Activated naive CD4-positive, alpha-beta T cell treated with anti-CD3 and anti-CD28 coated beads, Interleukin-2, amount 50 U/mL, for 72 hours (primary cell): ENCODE data around the gene SAP25. TPM values are rescaled to one million over a fixed set of nuclear protein-coding genes. Genes with fewer than 3 reads are reported as not detected.
"Not testable (repeated sequence)": the region's sequence is repeated elsewhere in the genome, so short reads cannot be mapped to it uniquely, and the experiment has no call there.

Experiments
- ATAC-seq, 2 donors: fragments of 150-1000 bp; cut with Tn5 transposase; 2 replicates each; pipeline ENCODE4 v1.10.0; 2021; ENCODE audit warnings: mild to moderate bottlenecking in 2 of 2, moderate library complexity in 2 of 2
- DNase-seq, 2 donors: peaks; one replicate each; pipeline ENCODE4 v3.0.0; 2021 to 2022; ENCODE audit warnings: low spot score in 2 of 2
- H3K27ac Mint-ChIP-seq, 2 donors: one replicate each; pipeline ENCODE4 v1.8.0; 2022; ENCODE audit warnings: mild to moderate bottlenecking in 2 of 2, mixed read lengths in 2 of 2
- H3K36me3 Mint-ChIP-seq, 2 donors: one replicate each; pipeline ENCODE4 v1.8.0; 2022; ENCODE audit warnings: mixed read lengths in 2 of 2
- H3K9me3 Mint-ChIP-seq, 2 donors: one replicate each; pipeline ENCODE4 v1.8.0; 2022; ENCODE audit warnings: mixed read lengths in 2 of 2
- total RNA-seq, 2 donors: library from RNA; stranded (reverse); gene quantifications; one replicate each; pipeline ENCODE4 v1.2.3, GENCODE V29; 2022

Gene SAP25
- total RNA-seq, 2 donors from 2014 or later: 10.6 to 26.0 TPM

DNA sequence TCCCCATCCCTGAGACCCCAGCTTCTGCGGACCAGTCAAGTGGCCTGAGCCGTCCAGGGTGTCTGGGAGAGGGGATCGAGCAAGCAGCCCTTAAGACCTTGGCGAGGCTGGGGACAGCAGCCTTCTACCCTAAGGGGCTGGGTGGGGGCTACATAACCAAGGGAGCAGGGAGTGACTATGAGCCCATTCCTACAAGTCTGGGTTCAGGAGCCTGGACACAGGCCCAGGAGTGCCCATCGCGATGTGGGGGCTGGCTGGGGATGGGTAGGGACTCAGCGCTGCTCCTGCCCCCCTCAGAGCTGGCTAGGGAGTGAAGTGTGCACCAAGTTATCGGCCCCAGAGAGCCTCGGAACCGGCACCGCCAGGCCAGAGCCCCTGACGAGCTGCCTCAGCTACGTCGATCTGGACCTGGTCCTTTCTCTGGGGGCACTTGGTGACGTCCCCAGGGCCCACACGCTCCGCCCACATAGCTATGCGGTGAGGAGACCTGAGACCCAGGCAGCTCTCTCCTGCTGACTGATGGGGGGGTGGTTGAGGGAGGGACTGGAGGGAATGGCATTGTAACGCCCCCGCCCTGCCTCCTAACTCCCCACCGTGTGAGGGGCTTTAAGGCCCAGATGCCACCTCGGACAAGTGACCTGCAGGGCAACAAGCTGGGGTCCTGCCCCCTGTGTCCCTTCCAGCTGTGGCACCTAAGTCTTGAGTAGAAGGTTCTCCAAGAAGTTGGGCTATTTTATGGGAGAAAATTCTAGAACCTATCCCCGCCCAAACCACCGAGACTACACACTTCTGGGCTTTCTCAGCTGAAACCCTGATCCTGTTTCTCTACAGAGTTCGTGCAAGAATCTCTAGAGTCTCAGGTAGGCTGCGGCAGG is 2.5 kb downstream of the SAP25 start:
- no peak for DNase-seq
- Mint-ChIP-seq H3K27ac (peak overlapping the region; percentile 50 to 59), H3K9me3 (no peaks in the 10 kb centered on the region)

DNA sequence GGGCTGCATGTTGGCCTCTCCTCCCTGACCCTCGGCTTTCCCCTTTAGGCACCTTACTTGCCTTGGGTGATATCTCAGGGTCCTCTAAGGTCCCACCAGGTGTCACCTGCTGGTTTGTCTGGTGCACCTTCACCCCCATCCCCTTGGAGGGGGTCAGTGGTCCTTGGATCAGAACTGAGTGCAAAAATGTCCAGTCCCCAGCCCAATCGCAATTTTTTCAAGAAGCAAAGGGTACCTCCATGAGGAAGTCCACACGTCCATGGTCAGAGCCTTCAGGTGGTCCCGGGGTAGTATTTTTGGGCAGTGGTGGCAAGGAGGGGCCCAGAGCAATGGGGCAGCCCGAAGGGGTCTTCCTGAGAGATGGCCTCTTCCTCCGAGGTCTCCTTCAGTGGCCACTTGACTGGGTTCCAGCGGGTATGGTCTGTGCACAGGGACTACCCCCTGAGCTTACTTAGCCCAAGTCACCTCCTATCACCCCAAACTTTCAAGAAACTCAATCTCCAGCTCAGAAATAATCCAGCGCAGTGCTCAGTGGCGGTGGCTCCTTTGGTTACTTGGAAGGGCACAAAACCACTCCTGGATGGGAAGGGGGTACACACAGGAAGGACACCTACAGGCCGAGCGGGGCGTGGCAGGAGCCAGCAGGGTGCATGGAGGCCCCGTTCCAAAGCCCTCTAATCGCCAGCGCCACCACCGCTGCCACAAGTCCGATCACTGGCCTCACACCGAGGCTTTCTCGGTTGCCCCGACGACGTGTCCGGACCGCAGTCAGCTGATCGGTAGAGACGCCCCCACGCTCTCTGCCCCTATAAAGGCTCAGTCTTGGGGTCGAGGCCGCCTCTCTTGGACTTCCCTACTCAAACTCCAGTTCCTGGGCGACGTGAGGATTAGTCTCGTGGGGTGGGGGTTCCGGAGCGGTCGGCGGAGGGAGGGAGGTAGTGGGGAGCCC is 4.5 kb downstream of the SAP25 start:
- H3K27ac Mint-ChIP-seq: peak overlapping the region; percentile 59 to 66
- ATAC-seq (peak; percentile 32 to 39), DNase-seq (peak in 1 of 2 donors; percentile 48)

More for the DNA sequence above, 2.5 kb downstream of the SAP25 start:
- ATAC-seq: peak in 1 of 2 donors; percentile 5
- H3K36me3 Mint-ChIP-seq: no peaks in the 10 kb centered on the region

GRCh38 chr7:100568176-100568895 is 5.4 kb downstream of the SAP25 start:
- Mint-ChIP-seq H3K9me3 (no peaks in the 10 kb centered on the region), H3K27ac (peak overlapping the region in 1 of 2 donors; percentile 59), H3K36me3 (peaks cover 0 to 13% of the 10 kb centered on the region in 2 donors)
- DNase-seq (no peak), ATAC-seq (no peak)

More for the DNA sequence above, 4.5 kb downstream of the SAP25 start:
- Mint-ChIP-seq H3K36me3 (peaks cover 0 to 6% of the 10 kb centered on the region in 2 donors), H3K9me3 (no peaks in the 10 kb centered on the region)

GRCh38 chr7:100567751-100568175 is 5.9 kb downstream of the SAP25 start:
- peak overlapping the region in 1 of 2 donors; percentile 37 for H3K27ac Mint-ChIP-seq
- peaks cover 0 to 13% of the 10 kb centered on the region in 2 donors for H3K36me3 Mint-ChIP-seq
- no peaks in the 10 kb centered on the region for H3K9me3 Mint-ChIP-seq
- peak in 1 of 2 donors; percentile 6 for ATAC-seq
- no peak for DNase-seq

DNA sequence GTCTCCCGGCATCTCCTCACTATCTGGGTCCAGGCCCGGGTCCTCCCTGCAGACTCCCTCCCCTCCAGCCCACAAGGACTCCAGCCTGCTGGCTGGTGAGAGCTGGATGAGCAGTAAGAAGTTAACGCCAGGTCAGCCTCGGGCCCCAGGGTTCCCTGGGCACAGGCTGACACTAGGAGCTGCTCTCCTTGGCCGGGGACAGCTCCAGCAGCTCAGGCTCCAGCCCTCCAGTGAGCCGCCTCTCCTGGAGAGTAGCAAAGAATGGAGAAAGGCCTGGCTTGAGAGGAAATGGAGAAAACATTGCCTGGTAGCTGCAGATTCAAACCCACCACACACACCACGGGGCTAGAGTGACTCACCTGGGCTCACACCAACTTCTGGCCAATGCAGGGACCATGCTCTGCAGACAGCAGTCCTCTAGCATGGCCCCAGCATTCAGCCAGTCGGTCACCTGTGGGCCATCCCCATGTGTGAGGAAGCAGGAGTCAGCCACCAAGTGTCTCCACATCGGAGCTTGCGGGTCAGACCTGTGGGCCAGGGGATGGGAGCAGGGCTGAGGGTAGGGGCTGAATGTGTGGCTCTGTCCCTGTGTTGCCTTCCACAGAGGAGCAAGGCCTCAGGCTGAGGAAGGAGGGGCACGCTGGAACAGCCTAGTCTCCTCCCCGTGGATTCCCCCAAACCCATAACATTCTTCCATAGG is 6.5 kb downstream of the SAP25 start:
- peak in 1 of 2 donors; percentile 39 for ATAC-seq
- Mint-ChIP-seq H3K9me3 (no peaks in the 10 kb centered on the region), H3K27ac (peak overlapping the region; percentile 37 to 68), H3K36me3 (peaks cover 0 to 13% of the 10 kb centered on the region in 2 donors)
- no peak for DNase-seq

GRCh38 chr7:100566018-100566531 is 7.6 kb downstream of the SAP25 start:
- ATAC-seq (no peak), DNase-seq (no peak)
- Mint-ChIP-seq H3K36me3 (peaks cover 0 to 13% of the 10 kb centered on the region in 2 donors), H3K9me3 (no peaks in the 10 kb centered on the region), H3K27ac (peak overlapping the region in 1 of 2 donors; percentile 37)

DNA sequence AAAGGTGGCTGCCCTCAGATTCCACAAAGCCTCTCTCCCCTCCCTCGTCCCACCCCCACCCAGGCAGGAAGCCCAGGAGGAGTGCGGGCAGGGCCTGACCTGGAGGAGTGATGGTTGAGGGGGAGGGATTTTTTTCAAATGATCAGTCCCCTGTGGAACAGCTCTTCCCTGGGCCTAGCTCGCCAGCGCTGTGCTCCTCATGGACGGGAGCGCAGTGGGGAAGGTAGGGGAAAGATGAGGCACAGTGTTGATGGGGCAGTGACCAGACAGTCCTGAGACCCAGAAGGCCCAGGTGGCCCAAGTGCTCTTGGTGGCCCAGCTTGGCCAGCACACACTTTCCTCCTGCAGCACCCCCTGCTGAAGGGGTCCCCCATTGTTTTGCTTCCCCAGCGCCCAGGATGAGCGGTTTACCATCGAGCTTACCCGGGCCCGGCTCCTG is 8.5 kb downstream of the SAP25 start:
- no peak for ATAC-seq
- DNase-seq: no peak
- peak overlapping the region in 1 of 2 donors; percentile 61 for H3K27ac Mint-ChIP-seq
- no peaks in the 10 kb centered on the region for H3K9me3 Mint-ChIP-seq
- H3K36me3 Mint-ChIP-seq: peaks cover 0 to 13% of the 10 kb centered on the region in 2 donors

GRCh38 chr7:100564405-100564804 is 9.3 kb downstream of the SAP25 start:
- not testable (repeated sequence) for H3K9me3 Mint-ChIP-seq

DNA sequence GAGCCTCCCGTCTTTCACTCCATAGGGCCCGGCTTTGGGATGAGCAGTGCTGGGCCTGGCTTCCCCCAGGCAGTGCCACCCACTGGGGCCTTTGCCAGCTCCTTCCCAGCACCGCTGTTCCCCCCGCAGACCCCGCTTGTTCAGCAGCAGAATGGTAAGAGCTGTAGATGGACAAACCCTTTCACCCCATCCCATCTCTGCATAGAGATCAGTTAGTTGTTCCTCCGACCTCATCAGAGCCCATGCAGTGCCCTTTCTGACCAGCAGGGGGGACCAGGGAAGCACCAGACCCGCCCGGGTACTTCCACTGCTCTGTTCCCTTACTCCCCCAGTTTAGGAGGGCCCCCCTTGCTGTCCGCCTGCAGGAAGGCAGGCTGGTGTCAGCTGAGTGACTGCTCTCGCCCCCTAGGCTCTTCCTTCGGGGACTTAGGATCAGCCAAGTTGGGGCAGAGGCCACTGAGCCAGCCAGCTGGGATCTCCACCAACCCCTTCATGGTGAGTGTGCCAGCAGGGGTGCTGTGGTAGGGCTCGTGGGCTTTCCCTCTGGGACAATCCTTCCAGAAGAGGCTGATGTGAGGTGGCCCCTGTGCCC is 9.8 kb downstream of the SAP25 start:
- DNase-seq (peak in 1 of 2 donors; percentile 88), ATAC-seq (peak; percentile 47 to 54)
- Mint-ChIP-seq H3K27ac (peak overlapping the region; percentile 61 to 91), H3K36me3 (peaks cover 0 to 13% of the 10 kb centered on the region in 2 donors), H3K9me3 (no peaks in the 10 kb centered on the region)

More at GRCh38 chr7:100564405-100564804, 9.3 kb downstream of the SAP25 start:
- ATAC-seq, DNase-seq: not testable (repeated sequence)
- peaks cover 0 to 13% of the 10 kb centered on the region in 2 donors for H3K36me3 Mint-ChIP-seq
- peak overlapping the region in 1 of 2 donors; percentile 61 for H3K27ac Mint-ChIP-seq

DNA sequence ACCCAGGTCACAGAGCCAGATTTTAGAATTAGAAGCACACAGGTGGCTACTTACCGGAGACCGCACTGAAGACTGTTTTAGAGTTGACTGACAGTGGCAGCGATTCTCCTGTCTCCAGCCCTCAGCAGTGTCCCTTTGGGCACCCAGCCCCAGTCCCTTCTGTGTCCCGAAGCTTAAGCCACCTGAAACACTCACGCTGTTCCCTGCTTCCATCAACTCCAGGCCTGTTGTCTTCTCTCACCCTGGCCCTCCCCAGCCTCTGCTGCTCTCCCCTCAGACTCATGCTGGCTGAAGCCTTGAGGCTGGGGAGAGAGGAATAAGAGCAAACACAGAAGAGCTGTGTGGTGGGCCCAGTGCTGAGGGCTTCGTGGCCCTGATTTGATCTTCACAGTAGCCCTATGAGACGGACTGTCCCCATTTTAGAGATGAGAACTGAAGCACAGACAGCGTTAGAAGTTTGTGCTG is 10.6 kb downstream of the SAP25 start:
- no peaks in the 10 kb centered on the region for H3K9me3 Mint-ChIP-seq
- H3K27ac Mint-ChIP-seq: peak overlapping the region in 1 of 2 donors; percentile 91
- DNase-seq (no peak), ATAC-seq (no peak)
- H3K36me3 Mint-ChIP-seq: peaks cover 0 to 13% of the 10 kb centered on the region in 2 donors

- ATAC-seq (no peak), DNase-seq (no peak)
- H3K27ac Mint-ChIP-seq: peak overlapping the region in 1 of 2 donors; percentile 85
- H3K9me3 Mint-ChIP-seq: no peaks in the 10 kb centered on the region
- peaks cover 0 to 13% of the 10 kb centered on the region in 2 donors for H3K36me3 Mint-ChIP-seq
These were observed 11.3 kb downstream of the SAP25 start for GRCh38 chr7:100562195-100563099.

DNA sequence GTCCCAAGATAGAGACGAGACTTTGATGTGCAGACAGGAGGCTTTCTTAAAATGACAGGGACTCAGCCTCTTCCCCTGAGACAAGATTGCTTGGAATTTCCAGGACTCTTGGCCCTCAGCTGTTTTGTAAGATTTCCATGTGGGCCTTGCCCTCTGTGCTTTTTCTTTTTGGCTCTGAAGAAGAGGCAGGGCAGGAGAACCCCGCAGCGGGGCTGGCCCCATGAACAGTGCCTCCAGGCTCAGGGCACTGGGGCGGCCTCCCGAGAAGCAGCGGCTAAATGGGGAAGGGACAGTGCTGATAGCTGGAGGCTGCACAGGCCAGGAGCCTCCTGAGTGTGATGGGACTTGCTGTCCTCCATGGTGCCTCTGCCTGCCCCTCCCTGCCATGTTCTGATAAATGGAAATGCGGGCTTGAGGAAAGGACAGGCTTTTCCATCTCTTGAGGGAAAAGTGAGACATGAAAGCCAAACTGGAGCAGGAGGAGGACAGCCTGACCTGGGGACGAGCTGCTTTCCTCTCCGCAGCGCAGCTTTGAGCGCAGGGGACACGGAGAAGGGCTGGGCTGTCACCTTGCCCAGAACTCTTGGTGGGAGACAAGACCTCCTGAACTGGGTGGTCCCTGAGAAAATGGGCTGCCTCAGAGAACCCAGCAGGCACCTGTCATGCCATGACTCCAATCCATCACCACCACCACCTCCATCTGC is 12.1 kb downstream of the SAP25 start:
- Mint-ChIP-seq H3K9me3 (no peaks in the 10 kb centered on the region), H3K27ac (no peak overlapping the region), H3K36me3 (peaks cover 0 to 13% of the 10 kb centered on the region in 2 donors)
- DNase-seq (no peak), ATAC-seq (no peak)

DNA sequence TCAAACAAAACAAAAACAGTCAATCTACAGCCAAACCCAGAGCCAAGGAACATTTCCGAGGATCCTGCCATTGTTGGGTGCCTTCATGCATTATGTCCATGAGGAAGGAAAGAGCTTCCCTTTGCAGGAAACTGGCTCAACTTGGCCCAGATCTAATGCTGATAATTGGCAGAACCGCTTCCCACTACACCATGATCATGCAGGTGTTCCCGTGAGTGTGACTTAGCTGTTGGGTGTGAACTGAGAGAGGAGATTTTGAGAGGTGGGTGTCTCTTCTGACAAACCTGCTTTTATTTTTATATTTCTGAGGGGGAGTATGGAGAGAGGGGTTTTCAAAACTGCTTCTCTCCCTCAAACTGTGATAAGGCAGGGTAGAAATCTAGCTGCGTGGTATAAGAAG is 14.6 kb downstream of the SAP25 start:
- peaks cover 12 to 14% of the 10 kb centered on the region in 2 donors for H3K36me3 Mint-ChIP-seq
- ATAC-seq (peak in 1 of 2 donors; percentile 4), DNase-seq (no peak)
- no peaks in the 10 kb centered on the region for H3K9me3 Mint-ChIP-seq
- H3K27ac Mint-ChIP-seq: no peak overlapping the region
